ENCODE results near the gene DLK1. TPM values are rescaled to one million over a fixed set of nuclear protein-coding genes. Genes with fewer than 3 reads are reported as not detected.

Gene DLK1
- total and polyA plus RNA-seq, 2 of the 13 experiments (the other 11 are each of a cell fraction or from before 2014, with no cell fraction given) = 95.5 to 312 TPM

GRCh38 chr14:100695423-100695738, 31.3 kb upstream of the DLK1 start:
- Histone ChIP-seq H4K20me1 (ENCODE audit: insufficient read depth, low read length) (no peaks in the 10 kb centered on the region), H3K9me3 (ENCODE audit: low read length) (no peaks in the 10 kb centered on the region), H2AFZ (ENCODE audit: low read length) (no peak overlapping the region), H3K36me3 (replicated peaks in 1 of 2; ENCODE audit: control insufficient read depth in 1 of 2, insufficient read depth in 2 of 2, low read length in 2 of 2) (no peaks in the 10 kb centered on the region), H3K4me2 (ENCODE audit: low read depth, low read length) (no peak overlapping the region), H3K27me3 (ENCODE audit: control insufficient read depth in 1 of 2, insufficient read depth in 2 of 2, low read length in 2 of 2) (peaks cover 0 to 2% of the 10 kb centered on the region in 2 experiments; a peak in 1 of 5 replicates), H3K4me3 (replicated peaks in 1 of 3; ENCODE audit: insufficient read depth in 1 of 3, low read depth in 2 of 3, low read length in 3 of 3) (no peak overlapping the region), H3K27ac (ENCODE audit: extremely low read length, insufficient read depth, low read length) (no peak overlapping the region), H3K79me2 (ENCODE audit: insufficient read depth, low read length) (no peaks in the 10 kb centered on the region), H3K4me1 (ENCODE audit: insufficient read depth, low read length) (peaks cover 80% of the 10 kb centered on the region), H3K9ac (ENCODE audit: insufficient read depth, low read depth, low read length) (no peak overlapping the region)
- ATAC-seq (no peak), DNase-seq (ENCODE audit: low spot score) (no peak), FAIRE-seq (no peak)
- ChIA-PET POLR2A (interaction anchor here (0.8 kb wide), 1 partner anchor 30 kb away, joined by 3 read pairs; no protein-coding TSS in a partner anchor), CTCF (ENCODE audit: low intra/inter-chr PET ratio, low total read pairs) (no interaction called here)
- BruUV-seq (replicated peaks) = no TSS peak
- in situ Hi-C loops (cut with HindIII; ENCODE audit: extremely low pct_ligation_motif_present, low pct_unique_long_range_greater_than_20kb) = no loop called here
- intact Hi-C loops (cut with micrococcal nuclease; ENCODE audit: unreplicated experiment) = no loop called here
- WGBS (ENCODE audit: low lambda C conversion rate) = 81% methylated on average over 11 of the region's 13 CpGs
- TF ChIP-seq PAX8 (CRISPR knock-in tag; IDR thresholded peaks at IDR 0.05; ENCODE audit: borderline replicate concordance) (no peak), STAT5B (CRISPR knock-in tag; IDR thresholded peaks at IDR 0.05) (no peak), SALL1 (CRISPR knock-in tag; IDR thresholded peaks at IDR 0.05) (no peak), ZNF460 (CRISPR knock-in tag; IDR thresholded peaks at IDR 0.05; ENCODE audit: borderline replicate concordance) (no peak), SNAPC2 (CRISPR knock-in tag; IDR thresholded peaks at IDR 0.05) (no peak), ZFYVE20 (CRISPR knock-in tag; IDR thresholded peaks at IDR 0.05; ENCODE audit: borderline replicate concordance, low read depth) (no peak), EEA1 (CRISPR knock-in tag; IDR thresholded peaks at IDR 0.05; ENCODE audit: borderline replicate concordance) (no peak), TSC22D2 (CRISPR knock-in tag; IDR thresholded peaks at IDR 0.05; ENCODE audit: borderline replicate concordance) (no peak), NFE2 (CRISPR knock-in tag; IDR thresholded peaks at IDR 0.05) (no peak), CAMTA2 (CRISPR knock-in tag; IDR thresholded peaks at IDR 0.05; ENCODE audit: borderline replicate concordance) (no peak), THAP11 (CRISPR knock-in tag; IDR thresholded peaks at IDR 0.05) (no peak), TCF7 (IDR thresholded peaks at IDR 0.05; ENCODE audit: low read depth) (no peak), ZNF331 (CRISPR knock-in tag; IDR thresholded peaks at IDR 0.05) (no peak), ZNF512B (CRISPR knock-in tag; IDR thresholded peaks at IDR 0.05; ENCODE audit: borderline replicate concordance) (no peak), HHEX (CRISPR knock-in tag; IDR thresholded peaks at IDR 0.05) (no peak), MXD4 (CRISPR knock-in tag; IDR thresholded peaks at IDR 0.05) (no peak), ZBTB7A (CRISPR knock-in tag; IDR thresholded peaks at IDR 0.05) (no peak)
